ENCODE data around the gene SBK1.
"Not testable (repeated sequence)": the region's sequence is repeated elsewhere in the genome, so short reads cannot be mapped to it uniquely, and the experiment has no call there.

GRCh38 chr16:28362600-28362999 is 70.3 kb downstream of the SBK1 start:
- TF ChIP-seq EP300, CTCF, POLR2A, POLR2AphosphoS5 (IDR thresholded peaks at IDR 0.05): not testable (repeated sequence)

Data from upper lobe of left lung (tissue), 4 donors.